Endometrium (tissue), 2 donors: ENCODE data around the gene ZNF70.

ENCODE experiments used
- FAIRE-seq: peaks from 2 replicates; lab custom pipeline; 2012; peaks lifted over from hg19 to GRCh38; lab: Jason Lieb, UNC
- donor health status: control.
- donor health status: control.

Gene ZNF70

DNA sequence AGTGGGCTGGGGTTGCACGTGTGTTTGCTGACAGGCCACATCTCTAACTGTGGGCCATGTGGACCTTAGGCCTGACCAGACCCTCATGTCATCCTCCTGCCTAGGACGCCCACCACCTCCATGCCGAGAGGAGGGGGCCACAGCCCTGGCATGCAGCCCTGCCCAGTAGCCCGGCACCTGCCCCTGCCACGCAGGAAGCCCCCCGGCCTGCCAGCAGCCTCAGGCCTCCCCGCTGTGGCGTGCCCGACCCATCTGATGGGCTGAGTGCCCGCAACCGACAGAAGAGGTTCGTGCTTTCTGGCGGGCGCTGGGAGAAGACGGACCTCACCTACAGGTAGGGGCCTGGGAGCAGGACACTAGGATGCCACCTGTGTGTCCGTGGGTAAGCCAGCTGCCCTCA is 28.2 kb upstream of the ZNF70 start:
- no peak for FAIRE-seq

DNA sequence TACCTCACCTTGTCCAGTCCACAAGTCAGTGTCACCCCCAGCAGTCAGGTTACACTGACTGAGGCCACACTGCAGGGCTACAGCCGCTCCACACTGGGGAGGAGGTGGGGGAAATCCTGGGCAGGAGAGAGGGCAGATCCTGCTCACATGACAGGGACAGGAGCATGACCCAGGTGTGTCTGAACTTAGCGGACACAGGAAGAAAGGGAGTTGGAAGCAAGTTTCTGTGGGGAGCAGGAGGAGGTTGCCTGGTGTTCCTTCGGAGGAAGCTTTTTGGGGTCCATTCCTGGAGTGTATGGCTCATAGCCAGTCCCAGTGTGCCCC is 27.6 kb upstream of the ZNF70 start:
- FAIRE-seq = no peak

DNA sequence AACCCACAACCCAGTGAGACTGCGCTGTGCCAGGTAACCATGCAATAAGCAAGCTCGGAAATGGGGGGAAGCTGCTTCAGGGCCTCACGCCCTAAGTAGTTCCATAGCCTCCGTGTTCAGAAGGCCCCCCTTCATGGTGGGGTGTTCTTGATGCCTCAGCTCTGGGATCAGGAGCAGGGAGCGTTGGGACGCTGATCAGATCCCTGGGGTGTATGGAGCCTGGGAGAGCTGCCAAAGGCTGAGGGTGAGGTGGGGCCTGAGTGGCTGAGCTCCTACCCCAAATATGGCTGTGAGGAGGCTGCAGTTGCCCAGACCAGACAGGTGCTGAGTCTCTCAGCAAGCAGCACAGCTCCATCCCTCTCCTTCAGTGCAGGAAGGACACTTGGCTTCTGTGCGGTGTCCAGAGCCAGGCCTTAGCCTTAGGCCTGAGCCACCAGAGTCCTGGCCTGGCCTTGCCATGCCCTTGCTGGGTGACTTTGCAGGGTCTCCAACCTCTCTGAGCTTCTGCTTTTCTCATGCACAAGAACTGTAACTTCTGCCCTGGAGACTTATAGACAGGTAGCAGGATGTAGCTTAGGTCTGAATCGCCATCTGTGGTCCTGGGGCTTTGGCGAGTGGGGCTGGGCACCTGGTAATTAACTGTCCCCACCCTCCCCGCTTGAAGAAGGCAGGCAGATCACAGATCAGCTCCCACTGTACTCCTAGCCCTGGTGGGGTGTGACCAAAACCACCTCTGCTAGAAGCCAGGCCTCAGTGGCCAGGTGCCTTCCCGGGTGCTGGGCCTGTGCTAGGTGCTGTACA is 27.1 kb upstream of the ZNF70 start:
- FAIRE-seq = no peak

DNA sequence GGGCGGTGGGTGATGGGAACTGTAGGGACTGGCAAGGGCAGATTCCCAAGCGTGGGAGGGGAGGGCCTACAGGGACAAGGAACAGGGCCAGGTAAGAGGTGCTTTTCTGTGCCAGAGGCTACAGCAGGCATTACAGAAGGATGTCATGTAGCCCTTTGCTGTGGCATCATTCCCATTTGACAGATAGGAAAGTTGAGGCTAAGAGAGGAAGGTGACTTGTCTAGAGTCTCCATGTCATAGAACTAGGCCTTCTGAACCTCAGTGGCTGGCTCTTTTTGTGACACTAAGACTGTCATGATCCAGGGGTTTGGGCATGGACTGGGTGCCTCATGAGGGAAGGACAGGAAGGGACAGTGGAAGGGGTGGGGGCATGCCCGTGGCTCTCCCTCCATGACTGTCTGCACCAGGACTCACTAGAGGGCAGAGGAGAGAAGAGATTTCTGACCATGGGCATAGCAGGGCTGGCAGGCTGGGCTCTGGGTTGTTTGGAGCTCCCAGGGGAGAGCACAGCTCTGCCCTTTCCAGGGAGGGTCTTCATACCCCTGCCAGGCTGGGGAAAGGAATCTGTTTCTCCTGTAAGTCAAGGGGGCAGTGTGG is 25.0 kb upstream of the ZNF70 start:
- FAIRE-seq = no peak

DNA sequence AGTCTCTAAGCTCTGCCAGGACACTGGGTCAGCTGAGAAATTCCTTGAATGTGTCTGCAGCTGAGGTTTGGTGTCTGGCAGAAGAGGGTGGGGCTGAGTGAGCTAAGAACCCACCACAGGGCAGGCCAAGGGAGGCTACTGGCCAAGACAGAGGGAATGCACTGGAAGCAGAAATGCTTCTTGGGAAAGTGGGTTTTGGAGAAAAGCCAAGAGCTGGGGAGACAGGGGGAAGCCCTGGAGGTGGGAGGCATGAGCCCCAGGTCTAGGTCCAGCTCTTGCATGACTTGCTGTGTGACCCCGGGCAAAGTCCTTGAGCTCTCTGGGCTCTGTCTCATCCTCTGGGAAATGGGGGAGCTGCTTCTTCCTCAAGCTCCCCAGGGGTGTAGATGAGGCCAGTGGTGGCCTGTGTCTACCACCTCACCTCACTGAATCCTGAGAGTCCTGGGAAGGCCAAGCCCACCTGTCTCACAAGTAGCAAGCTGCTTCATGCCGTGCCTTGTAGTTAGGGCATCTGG is 24.1 kb upstream of the ZNF70 start:
- FAIRE-seq = no peak

DNA sequence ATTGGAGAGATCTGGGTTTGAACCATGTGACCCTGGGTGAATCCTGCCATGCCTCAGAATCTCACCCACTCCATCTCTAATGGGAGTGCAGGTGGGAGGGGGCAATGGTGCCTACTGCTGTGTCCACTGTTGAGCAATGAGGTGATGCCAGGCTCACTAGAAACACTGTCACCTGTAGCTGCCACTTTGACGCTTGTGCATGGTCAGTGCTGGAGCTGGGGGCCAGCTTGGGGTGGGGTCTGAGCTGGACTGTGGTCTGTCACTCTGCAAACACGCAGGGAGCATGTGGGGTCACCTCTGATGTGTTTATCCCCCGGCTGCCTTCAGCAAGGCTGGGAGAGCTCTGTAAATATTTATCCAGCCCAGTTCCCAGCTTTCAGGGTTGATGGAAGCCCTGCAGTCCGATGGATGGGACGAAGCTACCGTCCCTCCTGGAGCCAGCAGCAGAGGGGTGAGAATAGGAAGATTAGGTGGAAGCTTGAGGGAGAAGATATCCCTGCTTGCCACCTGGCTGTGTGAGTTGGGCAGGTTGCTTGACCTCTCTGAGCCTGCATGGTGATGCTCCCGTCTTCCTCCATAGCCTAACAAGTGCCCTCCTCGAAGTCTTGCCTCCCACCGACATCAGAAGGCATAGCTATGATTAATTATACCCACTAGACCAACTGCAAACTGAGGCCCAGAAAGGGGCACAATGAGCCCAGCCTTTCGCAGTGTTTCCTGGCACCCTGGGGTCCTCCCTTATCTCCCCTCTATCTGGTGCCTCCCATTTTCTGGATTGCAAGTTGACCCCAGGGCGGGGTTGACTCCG is 23.4 kb upstream of the ZNF70 start:
- FAIRE-seq = no peak

DNA sequence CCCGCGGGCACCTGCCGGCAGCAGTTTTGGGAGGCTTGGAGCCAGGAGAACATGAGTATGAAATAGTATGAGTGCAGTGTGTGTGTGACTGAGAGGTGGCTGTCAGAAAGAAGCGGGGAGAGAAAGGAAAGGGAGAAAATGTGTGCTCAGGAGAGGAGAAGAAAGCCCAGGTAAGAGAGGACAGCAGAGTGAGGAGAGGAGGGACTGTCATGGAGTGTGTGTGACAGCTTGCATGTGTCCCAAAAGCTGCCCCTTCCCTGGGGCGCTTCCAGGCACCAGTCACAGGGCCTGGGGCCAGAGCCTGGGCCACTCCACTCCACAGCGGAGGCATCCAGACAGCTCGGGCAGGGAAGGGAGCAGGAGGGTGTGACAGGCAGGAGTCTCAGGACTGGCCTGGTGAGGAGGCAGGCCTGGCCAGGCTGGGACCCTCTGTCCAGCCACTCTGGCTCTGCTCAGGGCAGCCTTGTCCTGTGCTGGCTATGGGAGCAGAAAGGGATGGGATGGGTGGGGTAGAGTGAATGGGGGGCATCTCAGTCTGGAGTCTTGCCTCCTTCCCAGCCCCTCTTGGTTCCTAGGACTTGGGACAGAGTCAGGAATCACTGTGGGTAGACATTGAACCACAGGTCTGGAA is 22.7 kb upstream of the ZNF70 start:
- FAIRE-seq = no peak

DNA sequence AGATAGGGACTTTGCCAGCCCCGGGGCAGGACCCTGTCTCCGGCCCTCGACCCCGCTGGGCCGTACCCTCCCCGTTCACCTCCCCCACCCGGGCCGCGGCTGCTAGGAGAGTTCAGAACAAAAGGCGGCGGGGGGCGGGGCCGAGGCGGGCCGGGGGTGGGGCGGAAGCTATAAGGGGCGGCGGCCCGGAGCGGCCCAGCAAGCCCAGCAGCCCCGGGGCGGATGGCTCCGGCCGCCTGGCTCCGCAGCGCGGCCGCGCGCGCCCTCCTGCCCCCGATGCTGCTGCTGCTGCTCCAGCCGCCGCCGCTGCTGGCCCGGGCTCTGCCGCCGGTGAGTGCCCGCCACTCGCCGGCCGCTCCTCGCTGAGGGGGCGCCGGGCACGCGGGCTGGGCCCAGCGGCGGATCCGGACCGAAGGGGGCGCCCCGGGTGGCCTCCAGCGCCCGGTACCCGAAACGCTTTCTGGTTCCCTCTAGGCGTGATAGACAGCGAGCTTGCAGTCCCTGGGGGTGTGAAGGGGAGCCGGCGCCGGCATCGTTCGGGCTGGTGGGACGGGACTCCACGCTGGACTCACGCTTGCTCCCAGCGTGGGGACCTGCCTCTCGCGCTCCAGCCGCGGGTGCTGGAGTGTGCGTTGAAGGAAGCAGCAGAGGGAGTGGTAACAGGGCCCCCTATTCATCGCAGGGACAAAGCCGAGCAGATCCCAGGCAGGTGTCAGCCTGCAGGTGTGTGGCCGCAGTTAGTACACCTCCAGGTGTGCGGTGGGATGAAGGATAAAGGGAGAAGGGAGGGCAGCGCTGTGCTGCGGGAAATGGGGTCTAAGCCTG is 21.9 kb upstream of the ZNF70 start, which contains the start of gene MMP11:
Gene MMP11 (plus strand): TSS at position 201 of the 825 bp plus-strand sequence. CDS start 22 bp downstream, at position 223.
- no peak for FAIRE-seq

DNA sequence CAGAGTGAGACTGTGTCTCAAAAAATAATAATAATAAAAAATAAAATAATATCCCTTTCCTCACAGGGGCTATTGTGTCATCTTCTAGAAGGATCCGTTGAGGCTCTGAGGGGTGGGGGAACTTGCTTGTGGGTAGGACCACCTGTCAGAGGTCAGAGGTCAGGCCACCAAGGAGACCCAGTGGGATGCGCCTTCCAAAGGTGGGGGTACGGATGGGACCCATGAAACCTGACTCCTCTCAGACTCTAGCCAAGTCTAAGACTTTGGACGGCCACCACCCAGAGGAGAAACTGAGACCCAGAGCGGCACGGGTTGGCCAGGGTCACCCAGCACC is 21.4 kb upstream of the ZNF70 start:
- FAIRE-seq = no peak

DNA sequence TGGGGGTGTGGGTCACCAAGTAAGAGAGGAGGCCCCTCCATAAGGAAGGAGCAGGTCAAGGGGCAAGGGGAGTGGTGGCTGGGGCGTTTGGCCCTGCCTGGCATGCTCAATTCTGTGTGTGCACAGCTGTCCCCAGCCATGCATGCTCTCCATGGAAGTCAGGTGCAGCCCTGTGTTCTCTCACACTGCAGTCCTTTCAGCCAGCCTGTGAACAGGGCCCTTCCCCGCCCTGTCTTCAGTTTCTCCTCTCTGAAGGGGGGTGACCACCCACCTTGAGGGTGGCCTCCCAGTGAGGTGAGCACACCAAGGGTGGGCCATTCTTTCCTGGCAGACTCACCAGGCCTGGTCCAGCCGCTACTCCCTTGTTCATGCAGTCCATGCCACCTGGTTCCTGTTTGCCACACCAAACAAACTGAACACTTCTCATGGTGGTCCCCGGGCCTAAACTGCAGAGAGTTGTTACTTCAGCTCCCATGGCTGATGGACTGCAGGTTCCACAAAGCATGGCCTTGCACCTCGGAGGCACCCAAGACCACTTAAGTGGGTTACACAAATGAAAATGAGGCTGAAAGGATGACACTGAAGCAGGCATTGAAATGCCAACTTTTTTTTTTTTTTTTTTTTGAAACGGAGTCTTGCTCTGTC is 18.5 kb upstream of the ZNF70 start:
- no peak for FAIRE-seq

DNA sequence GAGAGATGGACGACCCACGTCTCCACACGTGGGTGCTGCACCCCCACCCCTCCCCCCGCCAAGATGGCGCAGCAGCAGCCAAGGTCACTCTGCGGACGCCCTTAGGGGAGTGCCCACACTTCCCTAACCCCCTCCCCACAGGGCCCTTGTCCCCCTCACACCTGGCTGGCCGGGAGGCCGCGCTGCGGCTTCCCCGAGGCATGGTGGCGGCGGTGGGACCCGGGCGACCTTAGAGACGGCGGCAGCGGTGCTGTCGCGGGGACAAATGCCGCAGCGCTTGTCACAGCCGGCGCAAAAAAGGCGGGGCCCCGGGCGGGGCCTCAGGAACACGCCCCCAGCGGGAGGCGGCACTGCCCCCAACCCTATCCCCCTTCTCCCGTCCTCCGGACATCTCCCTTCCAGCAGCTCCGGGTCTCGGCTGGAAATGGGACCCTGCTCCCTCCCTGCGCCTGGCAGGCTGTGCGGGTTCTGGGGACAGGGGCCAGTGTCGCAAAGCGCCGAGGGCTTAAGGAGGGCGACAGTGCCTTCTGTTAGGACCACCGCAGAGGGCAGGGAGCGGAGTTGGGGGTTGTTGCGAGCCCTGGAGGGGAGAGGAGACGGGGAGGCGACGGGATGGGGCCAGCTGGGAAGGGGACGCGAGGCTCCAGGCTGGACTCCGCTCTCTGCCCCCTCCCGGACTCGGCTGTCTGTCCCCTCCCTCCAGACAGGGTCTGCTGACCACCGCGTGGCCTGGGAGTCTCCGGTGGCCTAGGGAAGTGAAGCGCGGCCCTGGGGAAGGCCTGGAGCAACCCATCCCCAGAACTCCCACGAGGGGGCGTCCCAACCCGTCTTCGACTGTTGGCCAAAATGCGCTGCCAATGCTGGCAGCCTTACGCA is 17.0 kb upstream of the ZNF70 start, which contains the start of gene CHCHD10:
Gene CHCHD10 (minus strand): TSS at position 300 of the 876 bp plus-strand sequence. CDS start 98 bp downstream, at position 202.
- FAIRE-seq = no peak

DNA sequence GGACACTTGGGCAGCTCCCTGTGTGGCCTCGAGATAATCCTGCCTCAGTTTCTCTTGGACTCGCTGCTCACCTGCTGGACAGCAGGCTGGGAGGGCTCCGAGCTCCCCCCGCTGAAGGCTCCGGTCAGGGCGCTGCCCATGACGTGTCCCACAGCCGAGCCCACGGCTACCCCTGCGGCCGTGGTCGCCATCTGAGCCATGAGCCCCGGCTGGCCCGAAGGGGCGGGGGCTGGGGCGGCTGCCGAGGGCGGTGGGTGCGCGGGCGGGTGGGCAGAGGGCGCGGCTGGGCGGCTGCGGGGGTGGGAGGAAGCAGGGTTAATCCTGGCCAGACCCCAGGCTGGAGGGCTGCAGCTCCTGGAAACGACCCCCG is 16.4 kb upstream of the ZNF70 start:
- FAIRE-seq = no peak

DNA sequence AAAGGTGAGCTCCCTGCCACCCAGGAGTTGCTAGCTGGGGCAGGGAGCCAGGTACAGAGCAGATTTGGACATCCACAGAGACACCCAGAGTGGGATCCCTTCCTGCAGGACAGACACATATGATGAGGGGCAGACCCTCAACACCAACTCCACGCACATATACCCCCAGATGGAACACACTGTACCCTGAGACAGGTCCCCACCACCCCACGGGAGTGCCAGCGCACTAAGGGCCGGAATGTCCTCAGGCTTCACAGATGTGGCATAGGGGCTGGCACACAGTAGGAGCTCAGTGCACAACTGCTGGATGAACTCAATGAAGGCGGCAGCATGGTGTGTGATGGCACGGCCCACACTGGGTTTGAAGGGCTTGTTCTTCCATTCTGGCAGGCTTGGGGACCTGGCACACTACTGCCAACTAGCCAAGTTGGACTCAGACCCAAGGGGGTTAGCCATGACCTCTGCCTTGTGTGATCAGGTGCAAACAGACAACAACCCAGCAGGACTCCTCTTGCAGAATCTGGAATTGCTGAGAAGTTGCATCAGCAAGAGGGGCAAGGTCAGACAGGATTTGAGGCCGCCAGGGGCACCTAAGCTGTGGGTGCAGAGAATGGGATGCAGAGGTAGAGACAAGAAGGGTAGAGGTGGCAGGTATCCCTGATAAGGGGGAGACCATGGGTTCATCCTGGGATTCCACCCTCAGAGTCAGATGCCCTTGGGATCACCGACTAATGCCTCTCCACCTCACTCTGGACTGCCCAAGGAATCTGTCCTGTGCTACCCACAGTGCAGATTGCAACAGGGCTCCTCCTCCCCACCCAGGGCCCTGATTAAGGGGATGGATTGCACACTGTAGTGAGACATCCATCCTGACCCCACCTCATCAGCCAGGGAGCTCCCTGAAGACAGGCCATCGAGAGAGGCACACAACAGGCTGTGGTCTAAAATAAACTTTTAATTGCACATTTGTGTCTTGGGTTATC is 14.3 kb upstream of the ZNF70 start:
- no peak for FAIRE-seq

DNA sequence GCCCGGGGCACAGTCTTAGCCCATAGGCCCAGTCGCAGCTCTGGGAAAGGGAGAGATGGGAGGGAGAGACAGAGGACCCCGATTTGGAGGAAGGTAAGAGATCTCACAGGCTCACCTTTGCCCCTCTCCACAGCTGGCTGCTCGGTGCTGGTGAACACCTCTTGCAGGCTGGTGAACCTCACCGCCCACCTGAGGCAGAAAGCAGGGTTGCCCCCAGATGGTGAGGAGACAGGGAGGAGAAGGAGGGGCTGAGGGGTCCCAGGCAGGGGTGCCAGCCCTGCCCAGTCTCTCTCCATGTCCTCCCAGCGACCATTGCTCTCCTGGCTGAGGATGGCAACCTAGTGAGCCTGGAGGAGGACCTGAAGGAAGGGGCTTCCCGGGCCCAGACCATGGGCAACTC is 13.0 kb upstream of the ZNF70 start:
- FAIRE-seq = no peak

DNA sequence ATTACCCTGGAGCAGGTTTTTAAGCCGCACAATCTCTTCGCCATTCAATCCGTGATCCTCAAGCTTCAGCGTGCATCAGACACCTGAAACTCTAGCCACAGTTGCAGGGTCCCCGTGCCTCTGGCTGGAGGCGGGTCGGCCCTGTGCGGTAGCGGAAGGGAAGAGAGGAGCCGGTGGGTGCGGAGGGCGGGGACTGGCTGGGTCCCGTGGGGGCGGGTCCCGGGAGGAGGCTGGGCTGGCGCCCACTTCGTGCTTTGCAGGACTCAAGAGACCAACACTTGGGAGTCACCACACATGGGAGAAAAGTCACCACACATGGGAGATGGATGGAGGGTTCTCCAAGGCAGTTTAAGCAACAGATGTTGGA is 12.7 kb upstream of the ZNF70 start:
- no peak for FAIRE-seq

DNA sequence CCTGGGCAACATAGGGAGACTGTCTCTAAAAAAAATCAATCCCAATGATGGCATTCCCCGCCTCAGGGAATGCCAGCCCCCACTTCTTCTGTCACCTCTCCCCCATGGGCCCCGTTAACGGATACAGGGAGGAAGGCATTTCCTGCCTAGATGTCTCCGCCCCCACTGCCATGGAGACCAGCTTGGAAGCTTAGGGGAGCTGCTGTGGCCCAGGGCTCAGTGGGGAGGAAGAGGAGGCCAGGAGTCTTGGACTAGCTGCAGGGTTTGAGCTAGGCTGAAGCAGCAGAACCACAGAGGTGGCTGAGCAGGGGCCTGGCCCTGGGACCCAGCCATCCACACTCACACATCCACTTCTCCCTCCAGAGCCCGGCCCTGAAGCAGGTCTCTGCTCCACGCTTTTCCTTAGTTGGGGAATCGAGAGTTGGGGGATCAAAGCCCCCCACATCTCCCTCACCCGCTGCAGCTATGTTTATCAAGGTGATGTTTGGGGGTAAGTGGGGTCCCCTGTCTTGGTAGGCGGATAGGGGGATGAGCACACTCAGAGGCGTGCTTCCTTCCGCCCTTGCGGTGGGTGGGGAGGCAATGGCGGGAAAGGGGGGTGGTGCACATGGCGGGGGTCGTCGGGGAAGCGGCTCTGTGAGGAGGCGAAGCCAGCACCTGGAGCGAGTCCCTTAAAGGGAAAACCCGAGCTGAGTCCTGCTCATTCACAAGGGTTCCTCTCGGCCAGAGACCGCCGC is 12.1 kb upstream of the ZNF70 start, which contains the start of gene C22orf15:
Gene C22orf15 (plus strand): TSS at position 149 of the 737 bp plus-strand sequence. CDS start 317 bp downstream, at position 466.
- FAIRE-seq = no peak

DNA sequence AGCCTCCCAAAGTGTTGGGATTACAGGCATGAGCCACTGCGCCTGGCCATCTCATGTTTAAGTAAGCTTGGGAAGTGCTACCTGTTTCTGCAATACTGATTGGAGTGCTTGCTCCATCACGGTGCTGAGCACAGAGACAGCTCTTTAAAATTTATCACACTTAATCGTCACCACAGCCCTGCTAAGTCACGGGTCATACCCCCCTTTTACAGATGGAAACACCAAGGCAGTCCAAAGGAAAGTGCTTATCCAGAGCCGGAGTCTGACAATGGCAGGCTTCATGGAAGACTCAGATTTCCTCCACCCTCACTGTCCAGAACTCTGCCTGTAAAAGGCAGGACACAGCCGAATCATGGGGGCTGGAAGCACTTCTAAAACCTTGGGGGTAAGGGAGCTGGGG is 9.1 kb upstream of the ZNF70 start:
- FAIRE-seq = no peak

DNA sequence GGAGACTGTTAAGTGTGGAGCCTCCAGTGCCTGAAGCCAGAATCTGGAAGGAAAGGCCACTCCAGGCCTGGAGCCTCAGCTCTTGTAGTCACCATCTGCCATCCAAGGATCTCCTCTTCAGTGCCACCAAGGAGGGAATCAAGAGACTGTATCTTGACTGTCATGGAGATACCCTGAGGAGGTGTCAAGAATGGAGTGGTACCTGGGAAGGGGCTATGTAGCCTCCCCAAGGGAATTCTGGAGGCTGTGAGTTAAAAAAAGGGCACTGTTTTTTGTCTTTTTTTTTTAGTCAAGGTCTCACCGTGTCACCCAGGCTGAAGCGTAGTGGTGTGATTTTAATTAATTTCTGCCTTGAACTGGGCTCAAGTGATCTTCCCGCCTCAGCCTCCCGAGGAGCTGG is 8.7 kb upstream of the ZNF70 start:
- no peak for FAIRE-seq
